Hematopoietic multipotent progenitor cell treated with erythropoietin and hydrocortisone succinate and interleukin-3 and kit ligand, for 17 days (in vitro differentiated cells): ENCODE results near the gene CTBP2.

ENCODE experiments used
- DNase-seq: peaks from one replicate; pipeline ENCODE4 v3.0.0-alpha.2; 2015; ENCODE audit warnings: low spot score

CTBP2 gene

GRCh38 chr10:125010362-125010761, 150.0 kb downstream of the CTBP2 start:
- no peak for DNase-seq

- no peak for DNase-seq
These were observed 150.7 kb downstream of the CTBP2 start for GRCh38 chr10:125009661-125010161.

DNA sequence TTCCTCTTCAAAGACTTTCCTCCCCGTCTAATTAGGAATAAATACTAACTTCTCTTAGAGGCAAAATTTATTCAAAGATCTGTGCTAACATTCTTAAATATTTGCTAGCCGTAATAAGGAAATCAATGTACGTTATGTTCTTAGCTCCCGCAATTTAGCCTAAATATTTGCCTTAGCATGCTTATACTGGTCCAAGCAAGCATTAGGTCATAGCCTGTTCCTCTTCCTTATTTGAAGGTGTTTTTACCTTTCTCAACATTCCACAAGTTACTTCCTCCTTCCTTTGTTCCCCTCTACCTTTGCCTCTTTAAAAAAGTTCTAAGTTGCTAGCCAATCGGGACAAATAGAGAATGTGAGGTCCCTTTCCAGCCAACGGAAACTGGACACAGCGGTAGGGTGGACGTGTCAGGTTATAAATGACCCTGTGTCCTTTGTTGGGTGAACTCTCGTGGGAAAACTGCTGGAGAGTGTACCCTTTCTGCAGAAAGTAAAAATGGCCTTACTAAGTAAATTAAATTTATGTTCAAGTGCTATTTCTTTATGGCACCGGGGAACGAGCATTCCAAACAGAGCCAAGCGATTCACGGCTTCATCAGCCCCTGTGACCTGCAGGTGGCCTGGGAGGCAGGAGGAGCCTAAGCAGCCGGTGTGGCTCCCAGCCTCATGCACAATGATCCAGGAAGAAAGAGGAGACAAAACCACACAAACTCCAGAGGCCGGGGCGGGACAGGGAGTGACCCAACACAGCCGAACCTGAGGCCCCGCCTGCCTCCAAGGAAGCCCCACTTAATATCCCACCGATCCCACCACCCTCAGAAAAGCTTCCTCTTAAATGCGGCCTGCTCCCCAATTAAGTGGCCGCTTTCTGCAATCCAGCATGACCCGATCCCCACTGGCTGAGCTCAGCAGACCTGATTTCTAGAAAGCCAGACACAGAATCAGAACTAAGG, 151.4 kb downstream of the CTBP2 start:
- no peak for DNase-seq

- DNase-seq = no peak
These were observed 152.9 kb downstream of the CTBP2 start for GRCh38 chr10:125007436-125007835.

- no peak for DNase-seq
These were observed 153.4 kb downstream of the CTBP2 start for GRCh38 chr10:125006921-125007426.

- no peak for DNase-seq
These were observed 154.1 kb downstream of the CTBP2 start for GRCh38 chr10:125006188-125006680.

DNA sequence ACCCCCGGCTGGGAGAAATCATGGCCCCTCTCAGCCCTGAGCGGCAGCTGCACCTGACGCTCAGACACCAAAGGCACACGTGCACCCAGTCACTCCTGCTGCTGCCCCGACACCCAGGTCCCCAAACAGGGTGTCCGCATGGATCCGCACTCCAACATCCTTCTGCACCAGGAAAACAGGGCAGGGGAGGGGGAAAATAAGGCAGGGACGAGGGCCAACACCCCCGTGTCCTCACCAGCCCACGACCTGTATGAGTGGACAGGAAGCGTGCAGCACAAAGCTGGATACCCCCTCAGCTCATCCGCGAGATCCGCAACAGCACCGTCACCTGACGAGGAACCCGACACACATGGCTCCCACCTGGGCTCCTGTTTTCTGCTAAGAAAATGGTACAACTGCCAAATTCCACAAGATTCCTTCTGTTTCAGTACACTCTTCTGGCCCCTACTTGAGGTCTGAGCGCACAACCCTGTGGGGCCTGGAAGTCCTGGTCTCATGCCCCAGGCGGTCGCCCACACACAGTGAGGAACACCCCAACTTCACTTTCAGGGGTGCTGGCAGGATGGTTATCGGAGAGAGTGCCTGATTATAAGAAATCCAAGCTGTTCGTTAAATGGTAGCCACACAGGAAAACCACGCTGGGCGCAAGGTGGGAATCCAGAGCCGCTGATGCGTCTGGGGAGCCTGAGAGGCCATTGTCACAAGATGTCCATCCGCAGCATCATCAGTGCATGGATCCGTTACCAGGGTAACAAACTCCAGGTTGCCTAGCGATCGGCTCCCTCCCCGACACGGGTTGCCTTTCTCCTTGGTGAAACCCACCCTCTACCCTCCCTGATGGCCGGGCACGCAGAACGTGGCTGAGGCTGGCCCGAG, 154.8 kb downstream of the CTBP2 start:
- DNase-seq = no peak

DNA sequence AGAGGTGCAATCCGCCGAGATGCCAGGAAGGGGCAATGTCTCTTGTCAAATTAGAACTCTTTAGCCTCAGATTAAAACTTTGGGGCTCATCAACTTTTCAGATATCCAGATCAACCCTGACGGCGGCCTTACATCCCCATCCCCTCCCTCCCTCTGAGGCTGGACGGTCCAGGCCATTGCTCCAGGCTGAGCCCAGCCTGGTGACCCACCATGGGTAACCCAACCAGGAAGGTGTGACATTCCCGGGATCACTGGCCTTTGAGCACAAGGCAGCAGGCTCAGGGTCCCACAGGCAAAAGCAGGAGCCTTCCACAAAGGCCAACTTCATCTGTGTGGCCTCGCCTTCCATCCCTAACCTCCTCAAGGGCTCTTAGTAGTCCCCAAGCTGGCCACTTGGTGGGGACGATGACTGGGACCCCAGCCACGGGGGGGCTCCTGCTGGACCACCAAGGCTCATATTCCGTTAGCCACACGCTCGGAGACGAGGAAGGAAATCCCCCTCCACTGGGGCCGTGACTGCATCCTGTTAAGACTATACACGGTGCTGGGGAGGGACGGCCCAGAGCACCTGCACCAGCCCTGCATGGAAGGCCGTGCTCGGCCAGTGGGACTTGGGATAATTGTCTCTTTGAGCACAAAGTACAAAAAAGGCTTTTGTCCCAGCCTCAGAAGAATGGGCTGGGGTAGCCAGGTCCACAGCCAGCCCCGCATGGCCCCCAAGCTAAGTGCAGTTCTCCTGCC, 155.6 kb downstream of the CTBP2 start:
- no peak for DNase-seq

DNA sequence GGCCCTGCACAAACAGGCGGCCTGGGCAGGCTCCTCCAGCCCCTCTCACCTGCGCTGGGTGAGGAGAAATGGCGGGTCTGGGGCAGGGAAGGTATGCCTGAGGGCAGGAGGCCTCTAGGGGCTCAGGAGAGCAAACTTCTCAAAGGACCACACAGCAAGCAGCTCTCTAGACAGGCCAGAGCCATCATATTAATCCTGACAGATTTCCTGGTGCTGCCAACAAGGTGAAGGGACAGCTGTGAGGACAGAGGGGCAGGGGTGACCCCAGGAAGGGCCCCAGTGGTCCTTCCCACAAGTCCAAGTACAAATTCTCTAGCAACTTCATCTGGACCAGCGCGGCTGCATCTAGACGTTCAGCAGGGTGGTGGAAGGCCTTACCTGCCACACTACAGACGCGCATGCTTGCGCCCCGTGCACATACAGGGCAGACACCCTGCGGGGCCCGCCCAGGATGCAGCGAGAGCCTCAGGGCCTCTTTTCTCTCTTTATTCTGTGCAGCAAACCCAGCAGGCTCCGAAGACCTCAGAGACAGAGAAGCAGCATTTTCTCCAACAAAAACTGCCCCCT, 156.4 kb downstream of the CTBP2 start:
- no peak for DNase-seq

DNA sequence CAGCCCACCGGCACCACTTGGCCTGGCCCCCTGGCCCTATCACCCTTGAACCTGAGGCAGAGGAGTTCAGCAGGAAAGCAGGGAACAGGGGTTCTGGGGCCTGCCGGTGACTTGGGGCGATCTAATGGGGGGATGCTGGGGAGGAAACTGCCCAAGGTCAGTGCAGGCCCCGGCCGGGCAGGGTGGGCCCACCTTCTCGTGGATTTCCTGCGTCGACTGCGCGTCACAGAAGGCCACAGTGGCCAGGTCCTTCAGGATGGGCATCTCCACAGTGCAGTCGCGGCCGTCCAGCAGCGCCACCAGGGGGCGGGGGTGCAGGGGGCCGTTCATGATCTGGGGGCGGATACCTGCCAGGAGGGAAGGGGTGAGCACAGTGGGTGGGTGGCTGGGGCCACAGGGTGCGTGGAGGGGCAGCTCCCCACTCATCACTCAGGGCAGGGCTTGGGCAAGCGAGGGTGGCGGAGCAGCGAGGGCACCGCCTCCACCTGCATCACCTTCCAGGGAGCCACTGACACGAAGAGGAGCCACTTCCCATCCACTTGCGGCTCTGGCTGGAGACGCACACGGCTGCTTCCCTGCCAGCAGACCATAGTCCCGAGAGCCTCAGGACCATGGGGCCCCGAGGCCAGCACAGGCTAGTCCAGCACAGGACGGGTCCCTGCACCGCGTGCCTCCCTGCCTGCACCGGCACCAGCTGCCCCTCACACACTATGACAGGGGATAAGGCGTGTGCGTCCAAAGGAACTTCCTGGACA, 157.0 kb downstream of the CTBP2 start:
- DNase-seq = no peak

- no peak for DNase-seq
These were observed 157.8 kb downstream of the CTBP2 start for GRCh38 chr10:125002423-125003145.

- DNase-seq = no peak
These were observed 158.3 kb downstream of the CTBP2 start for GRCh38 chr10:125002047-125002422.

DNA sequence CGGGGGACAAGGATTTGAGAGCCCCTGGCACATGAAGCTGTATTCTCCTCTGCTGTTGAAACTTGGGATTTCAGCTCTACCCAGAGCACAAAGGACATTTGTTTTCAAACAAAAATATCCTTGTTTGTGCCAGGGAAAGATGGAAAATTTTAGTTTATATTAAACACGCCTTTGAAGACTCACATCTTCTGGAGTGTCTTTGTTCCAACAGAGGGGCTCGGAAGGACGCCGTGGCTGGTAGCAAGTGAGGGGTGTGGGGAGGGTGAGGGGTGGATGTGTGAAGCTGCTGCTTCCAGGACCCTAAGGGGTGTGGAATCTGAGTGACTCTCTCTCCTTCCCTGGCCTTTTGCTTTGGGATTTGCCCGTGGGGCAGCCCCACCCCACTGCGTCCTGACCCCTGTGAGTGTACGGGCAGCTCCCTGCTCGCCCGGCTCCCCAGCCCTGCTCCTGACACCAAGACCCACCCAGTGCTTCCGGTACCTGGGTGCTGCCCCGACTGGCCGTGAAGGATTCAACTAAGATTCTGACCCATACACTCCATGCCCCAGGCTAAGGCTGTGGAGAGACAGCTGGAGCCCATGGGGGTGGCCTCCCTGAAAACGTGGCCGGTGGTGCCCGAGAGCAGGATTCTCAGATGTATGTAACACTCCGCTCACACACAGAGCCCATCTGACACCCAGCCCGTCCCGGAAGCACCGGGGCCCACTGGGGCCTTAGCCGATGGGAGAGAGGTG, 158.9 kb downstream of the CTBP2 start:
- no peak for DNase-seq

DNA sequence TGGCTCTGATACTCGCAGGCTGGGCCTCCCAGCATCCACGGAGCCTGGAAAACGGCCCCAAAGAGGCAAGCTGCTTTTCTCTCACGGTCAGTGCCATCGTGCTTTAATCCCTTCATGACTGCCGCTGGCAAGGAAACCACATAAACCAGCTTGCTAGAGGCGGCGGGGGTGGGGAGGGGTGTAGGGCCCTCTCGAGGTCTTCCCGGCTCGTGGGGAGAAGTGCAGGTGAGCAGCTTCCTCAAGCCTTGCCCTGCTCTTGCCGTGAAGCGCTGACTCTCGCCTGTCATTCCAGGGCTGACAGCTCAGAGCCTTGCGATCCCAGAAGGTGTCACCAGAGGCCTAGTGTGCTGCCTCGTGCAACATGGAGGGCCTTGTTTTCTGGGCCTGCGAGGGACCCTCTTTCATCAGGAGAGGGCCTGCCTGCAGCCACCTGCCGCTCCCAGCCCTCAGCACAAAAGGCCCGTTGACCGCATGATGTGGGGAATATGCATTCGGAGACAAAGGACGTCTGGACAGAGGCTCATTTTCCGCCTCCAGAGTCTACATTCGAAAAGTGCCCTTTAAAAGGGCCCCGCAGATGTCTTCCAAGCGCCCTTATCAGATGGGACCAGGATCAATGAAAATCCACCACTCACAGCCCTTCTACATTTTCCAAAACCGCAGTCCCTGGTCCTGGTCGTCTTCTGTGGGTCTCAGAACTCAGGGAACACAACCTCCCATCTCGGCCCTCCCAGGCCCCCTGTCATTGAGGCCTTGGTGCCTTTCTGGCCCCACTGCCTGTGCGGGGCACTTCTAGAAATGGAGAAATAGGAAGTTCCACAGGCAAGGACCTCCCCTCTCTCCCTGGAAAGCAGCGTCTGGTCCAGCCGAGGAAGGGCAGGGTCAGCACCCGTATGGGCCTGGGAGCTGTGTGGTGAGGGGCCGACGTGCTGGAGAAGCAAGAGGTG, 159.7 kb downstream of the CTBP2 start:
- no peak for DNase-seq

- DNase-seq = no peak
These were observed 160.7 kb downstream of the CTBP2 start for GRCh38 chr10:124999433-125000365.

DNA sequence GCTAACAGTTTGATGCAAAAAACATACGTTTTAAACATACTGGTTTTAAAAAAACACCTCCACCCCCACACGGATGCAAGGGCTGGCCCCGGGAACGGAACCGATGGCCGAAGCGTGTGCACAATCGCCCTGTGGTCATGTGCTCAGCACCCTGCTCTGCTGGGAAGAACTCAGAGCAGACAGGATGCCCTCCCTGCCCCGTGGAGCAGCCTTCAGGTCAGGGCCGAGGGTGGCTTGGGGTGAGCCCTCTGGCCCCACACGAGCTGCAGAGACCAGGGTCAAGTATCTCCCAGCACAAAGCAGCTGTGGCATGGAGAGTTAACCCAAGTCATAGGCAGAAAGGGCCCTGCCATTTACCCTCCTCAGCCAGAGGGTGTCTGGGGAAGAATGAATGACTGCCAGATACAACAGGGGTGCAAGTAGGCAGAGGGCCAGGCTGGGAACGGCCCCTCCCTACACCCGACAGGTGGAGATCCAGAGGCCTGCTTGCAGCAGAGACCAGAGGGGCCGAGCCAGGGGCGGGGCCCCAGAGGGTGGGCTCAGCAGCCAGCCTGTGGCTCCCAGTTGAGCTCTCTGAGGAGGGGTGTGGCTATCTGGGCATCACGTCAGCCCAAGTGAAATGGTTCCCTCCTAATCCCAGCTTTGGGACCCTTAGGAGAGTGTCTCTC, 161.6 kb downstream of the CTBP2 start:
- no peak for DNase-seq
